ENCODE results near the gene TDRD7.

TDRD7 gene

GRCh38 chr9:97507428-97507984 lies 95.6 kb downstream of the TDRD7 start:
- DNase-seq (ENCODE audit: low spot score) = no peak

GRCh38 chr9:97508852-97509251 lies 97.0 kb downstream of the TDRD7 start:
- DNase-seq (ENCODE audit: low spot score) = peak; percentile 1

- DNase-seq (ENCODE audit: low spot score) = peak; percentile 5
These were observed 99.1 kb downstream of the TDRD7 start for GRCh38 chr9:97510797-97511654.

- no peak for DNase-seq (ENCODE audit: low spot score)
These were observed 99.9 kb downstream of the TDRD7 start for GRCh38 chr9:97511655-97512427.

GRCh38 chr9:97512966-97513560 lies 101.2 kb downstream of the TDRD7 start:
- DNase-seq (ENCODE audit: low spot score) = no peak

DNA sequence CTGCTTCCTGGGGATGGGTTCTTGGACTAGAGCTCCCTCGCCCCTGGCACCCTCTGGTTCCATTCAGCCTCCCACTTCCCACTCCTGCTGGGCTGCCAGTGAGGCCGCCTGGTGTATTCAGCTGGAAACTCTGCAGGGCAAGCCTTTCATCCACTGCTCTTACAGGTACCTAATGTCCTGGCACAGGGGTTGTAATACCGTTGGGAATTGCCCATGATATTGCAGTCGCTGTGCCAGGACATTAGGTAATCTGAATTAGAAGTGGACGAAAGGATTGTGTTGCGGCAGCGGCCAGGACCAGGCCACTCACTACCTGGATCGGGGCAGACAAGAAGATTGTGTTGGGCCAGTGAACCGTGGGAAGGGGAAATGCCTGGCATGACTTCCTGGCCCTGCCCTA lies 102.6 kb downstream of the TDRD7 start:
- DNase-seq (ENCODE audit: low spot score) = no peak

DNA sequence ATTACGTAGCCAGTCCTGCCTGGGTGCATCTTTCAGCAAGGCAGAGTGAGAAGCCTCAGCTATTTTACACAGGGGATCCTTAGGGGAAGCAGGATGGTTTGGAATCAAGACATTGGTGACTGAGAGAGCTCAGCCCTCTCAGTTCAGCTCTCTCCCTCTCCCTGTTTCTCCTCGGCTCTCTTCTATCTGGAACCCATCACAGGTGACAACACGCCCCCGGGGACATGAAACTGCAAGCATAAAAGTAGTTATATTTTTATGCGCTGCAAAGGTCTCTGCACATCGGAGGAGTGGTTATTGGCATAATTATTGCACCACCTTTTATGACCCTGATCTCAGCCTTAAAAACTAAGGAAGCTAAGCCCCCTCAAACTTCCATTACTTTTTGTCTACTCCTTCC lies 103.8 kb downstream of the TDRD7 start:
- no peak for DNase-seq (ENCODE audit: low spot score)

DNA sequence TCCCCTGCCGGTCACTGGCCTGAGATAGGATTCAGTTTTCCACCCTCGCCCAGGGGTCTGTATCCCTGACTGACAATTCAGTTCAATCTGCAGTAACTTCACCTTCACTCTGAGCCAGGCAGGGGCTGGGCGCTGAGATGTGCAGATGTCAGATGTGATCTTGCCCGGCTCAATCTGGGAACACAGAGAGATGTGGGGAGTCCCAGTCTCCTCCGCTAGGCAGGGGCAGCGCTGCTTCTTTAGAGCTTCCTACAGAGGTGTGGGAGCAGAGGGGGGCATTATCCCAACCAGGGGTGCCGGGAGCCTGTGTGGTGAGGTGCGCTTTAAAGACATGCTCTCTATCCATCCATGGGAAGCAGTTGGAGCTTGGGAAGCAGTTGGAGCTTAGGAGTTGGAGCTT lies 104.2 kb downstream of the TDRD7 start:
- no peak for DNase-seq (ENCODE audit: low spot score)

GRCh38 chr9:97517331-97518089 lies 105.6 kb downstream of the TDRD7 start:
- no peak for DNase-seq (ENCODE audit: low spot score)

DNA sequence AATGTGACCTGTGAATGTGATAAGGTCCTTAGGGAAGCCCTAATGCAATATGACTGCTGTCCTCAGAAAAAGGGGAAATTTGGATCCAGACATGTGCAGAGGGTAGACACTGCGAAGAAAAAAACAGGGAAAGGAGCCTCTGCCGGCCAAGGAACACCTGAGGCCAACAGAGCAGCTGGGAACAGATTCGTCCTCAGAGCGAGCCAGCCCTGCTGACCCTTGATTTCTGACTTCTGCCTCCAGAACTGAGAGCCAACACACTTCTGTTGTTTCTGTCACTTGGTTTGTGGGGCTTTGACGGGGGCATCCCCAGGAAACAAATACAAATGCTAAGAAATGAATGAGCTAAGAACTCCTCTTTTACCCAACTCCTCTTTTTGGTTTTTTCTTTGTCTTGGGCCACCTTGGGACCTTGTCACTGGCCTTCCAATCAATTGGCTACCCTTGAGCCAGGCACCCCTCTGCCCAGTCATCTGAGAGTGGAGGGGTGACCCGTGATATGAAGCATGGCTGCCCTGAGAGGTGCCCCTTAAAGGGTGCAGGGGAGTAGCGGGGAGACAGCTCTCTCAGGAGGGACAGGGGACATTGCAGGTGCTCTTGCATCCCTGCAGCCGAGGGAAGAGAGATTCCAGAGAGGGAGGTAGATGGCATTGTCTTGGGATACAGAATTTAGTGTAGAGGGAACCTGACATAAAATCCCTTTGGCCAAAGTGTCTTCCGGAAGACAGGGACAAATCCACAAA lies 106.4 kb downstream of the TDRD7 start:
- DNase-seq (ENCODE audit: low spot score) = no peak

GRCh38 chr9:97518909-97519307 lies 107.0 kb downstream of the TDRD7 start:
- DNase-seq (ENCODE audit: low spot score) = no peak

- no peak for DNase-seq (ENCODE audit: low spot score)
These were observed 107.6 kb downstream of the TDRD7 start for GRCh38 chr9:97519441-97519970.

DNA sequence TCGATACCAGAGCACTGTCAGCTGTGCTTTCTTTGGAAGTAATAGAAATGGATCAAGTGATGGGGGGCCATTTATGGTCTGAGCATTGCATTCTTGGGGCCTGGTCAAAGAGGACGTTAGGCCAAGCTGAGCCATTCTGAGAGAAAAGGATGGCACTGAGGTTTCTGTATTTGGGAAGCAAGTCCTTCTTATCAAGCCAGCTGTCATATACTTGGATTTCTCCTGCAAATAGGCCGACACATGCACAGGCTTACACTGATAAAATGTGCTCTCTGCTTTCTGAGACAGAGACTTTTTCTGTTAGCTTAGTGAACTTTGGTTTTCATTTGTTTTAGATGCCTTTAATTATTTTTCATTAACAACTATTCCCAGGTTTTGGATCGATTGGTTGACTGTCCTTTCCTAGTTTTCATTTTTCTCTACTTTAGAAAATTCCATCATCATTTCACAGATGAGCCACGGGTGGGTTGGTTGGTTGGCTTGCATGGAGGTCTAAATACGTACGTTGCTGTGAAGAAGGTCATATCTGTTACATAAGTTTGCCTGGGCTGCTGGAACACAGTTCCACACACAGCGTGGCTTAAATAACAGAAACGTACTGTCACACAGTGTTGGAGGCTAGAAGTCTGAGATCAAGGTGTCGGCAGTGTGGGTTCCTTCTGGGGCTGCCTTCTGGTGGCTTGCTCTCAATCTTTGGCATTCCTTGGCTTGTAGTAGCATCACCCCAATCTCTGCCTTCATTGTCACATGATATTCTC lies 109.9 kb downstream of the TDRD7 start:
- DNase-seq (ENCODE audit: low spot score) = no peak

DNA sequence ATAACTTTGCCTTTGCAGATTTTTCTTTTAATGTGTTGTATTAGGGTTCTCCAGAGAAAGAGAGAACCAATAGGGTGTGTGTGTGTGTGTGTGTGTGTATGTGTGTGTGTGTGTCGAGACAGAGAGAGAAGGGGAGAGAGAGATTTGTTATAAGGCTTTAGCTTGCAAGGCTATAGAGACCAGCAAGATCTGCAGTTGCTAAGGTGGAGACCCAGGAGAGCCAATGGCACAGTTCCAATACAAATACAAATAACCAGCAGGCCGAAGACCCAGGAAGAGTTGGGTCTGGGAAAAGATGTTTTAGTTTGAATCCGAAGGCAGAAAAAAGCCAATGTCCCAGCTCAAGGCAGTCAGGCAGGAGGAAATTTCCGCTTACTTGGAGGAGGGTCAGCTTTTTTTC lies 112.5 kb downstream of the TDRD7 start:
- no peak for DNase-seq (ENCODE audit: low spot score)

DNA sequence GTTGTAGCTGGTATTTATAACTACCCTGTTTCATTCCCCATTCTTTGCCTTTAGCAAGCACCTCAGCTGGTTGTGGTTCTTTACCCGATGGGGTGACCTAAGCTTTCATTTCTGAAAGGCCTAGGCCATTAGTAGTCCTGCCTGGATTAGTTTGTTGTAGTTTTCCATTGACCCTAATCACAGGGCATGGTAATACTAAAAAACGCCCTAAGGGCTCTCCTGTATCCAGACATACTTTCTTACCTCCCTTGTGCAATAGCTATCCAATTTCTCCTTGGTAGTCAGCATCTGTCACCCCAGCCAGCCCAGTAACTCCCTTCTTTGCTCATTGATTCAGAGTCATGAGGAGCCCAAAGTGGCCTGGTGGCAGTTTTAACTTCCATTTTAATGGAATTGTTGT lies 113.6 kb downstream of the TDRD7 start:
- DNase-seq (ENCODE audit: low spot score) = no peak

DNA sequence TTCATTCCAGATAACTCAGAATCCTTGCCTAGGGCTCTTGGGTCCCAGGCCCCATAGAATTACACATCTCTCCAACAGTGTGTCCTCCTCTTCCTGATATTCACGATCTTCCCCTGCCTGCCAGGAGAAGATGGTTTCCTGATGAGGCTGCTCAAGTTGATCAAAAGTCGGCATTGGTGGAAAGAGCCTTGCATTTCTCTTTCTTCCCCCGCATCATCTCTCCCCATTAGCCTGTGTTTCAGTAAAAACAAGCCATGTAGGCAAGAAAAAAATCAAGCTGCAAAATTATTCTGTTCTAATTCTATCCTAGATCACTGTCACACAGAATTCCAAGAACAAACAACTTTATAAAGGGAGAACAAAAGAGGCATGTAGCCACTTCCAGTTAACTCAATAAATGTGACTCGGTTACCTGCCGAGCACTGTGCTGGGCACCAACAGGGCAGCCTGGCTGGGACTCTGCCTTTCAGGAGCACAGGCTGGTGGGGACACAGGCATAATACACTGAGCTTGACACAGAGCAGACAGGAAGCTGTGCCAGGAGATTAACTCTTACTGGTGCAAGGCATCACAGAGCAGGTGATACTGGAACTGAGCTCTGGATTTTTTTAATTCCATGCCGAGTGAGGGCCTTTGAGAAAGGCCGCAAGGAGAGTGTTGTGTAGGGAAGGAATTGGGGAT lies 115.1 kb downstream of the TDRD7 start:
- DNase-seq (ENCODE audit: low spot score) = no peak

GRCh38 chr9:97527626-97528528 lies 116.0 kb downstream of the TDRD7 start:
- no peak for DNase-seq (ENCODE audit: low spot score)

- no peak for DNase-seq (ENCODE audit: low spot score)
These were observed 116.8 kb downstream of the TDRD7 start for GRCh38 chr9:97528529-97529230.

All from D341Med (cell line).